A549 (cell line): ENCODE measurements around the gene DDX18. TPM values are rescaled to one million over a fixed set of nuclear protein-coding genes. Genes with fewer than 3 reads are reported as not detected.
"Not testable (repeated sequence)": the region's sequence is repeated elsewhere in the genome, so short reads cannot be mapped to it uniquely, and the experiment has no call there.

Source experiments
- ATAC-seq, 2 experiments: fragments of 200-7000 bp in 1 of 2; fragments of >200 bp in 1 of 2; cut with Nextera tagmentation in 1 of 2; cut with Tn5 transposase in 1 of 2; 3 replicates each; pipeline versions ENCODE4 v1.8.0 to v1.9.1; 2018 to 2020; ENCODE audit warnings: mild to moderate bottlenecking in 1 of 2, moderate library complexity in 1 of 2
- CTCF ChIA-PET: fragments of 300-600 bp; sonication (Branson Sonifier 250); formaldehyde crosslinking; extraction: SDS; loops from one replicate; lab custom pipeline; 2021; ENCODE audit warnings: antibody characterized with exemption, inconsistent platforms; lab: Yijun Ruan, JAX
- POLR2A ChIA-PET: fragments of 350-600 bp; formaldehyde crosslinking; extraction: SDS; loops from one replicate; lab custom pipeline; 2021; ENCODE audit warnings: antibody characterized with exemption, inconsistent platforms; lab: Yijun Ruan, JAX
- DNase-seq, 2 experiments: peaks; one replicate each; pipeline versions ENCODE4 v3.0.0 to v3.0.0-alpha.2; 2011 to 2016; ENCODE audit warnings: low read depth in 1 of 2, low spot score in 1 of 2
- FAIRE-seq: peaks from 2 replicates; lab custom pipeline; 2011; peaks lifted over from hg19 to GRCh38; lab: Jason Lieb, UNC
- H3K27ac ChIP-seq, 2 experiments: fragments of >200 bp; sonication (Bioruptor Twin); formaldehyde crosslinking; 3 replicates each; pipeline ENCODE4 v1.5.1; 2016 to 2017
- H3K4me1 ChIP-seq: fragments of >200 bp; sonication (Bioruptor Twin); formaldehyde crosslinking; 3 replicates; pipeline ENCODE4 v1.6.1; 2016
- H3K4me2 ChIP-seq: fragments of >200 bp; sonication (Bioruptor Twin); formaldehyde crosslinking; 3 replicates; pipeline ENCODE4 v1.6.1; 2016
- H3K4me3 ChIP-seq: fragments of >200 bp; sonication (Bioruptor Twin); formaldehyde crosslinking; 3 replicates; pipeline ENCODE4 v1.5.1; 2016
- H3K9me3 ChIP-seq: fragments of >200 bp; sonication (Bioruptor Twin); formaldehyde crosslinking; 3 replicates; pipeline ENCODE4 v1.6.1; 2016
- BHLHE40 ChIP-seq: IDR thresholded peaks from 2 replicates; pipeline ENCODE4 v1.6.1; 2012; ENCODE audit warnings: low read depth, low read length, inconsistent platforms
- EHF ChIP-seq: fragments of 250-450 bp; sonication (Bioruptor Pico); IDR thresholded peaks from 2 replicates; pipeline ENCODE4 v1.5.0; 2020; ENCODE audit warnings: mild to moderate bottlenecking
- FOSL2 ChIP-seq, 2 experiments: fragments of 450-650 bp in 1 of 2; fragments of >200 bp in 1 of 2; sonication (Bioruptor Twin) in 1 of 2; formaldehyde crosslinking; IDR thresholded peaks; 2 replicates each; pipeline versions ENCODE4 v1.5.0 to v1.6.1; 2016 to 2020; ENCODE audit warnings: mild to moderate bottlenecking in 1 of 2, moderate library complexity in 1 of 2
- GATA3 ChIP-seq: IDR thresholded peaks from 2 replicates; pipeline ENCODE4 v1.6.1; 2012; ENCODE audit warnings: borderline replicate concordance
- HDAC2 ChIP-seq: fragments of 200-600 bp; sonication (generic); IDR thresholded peaks from 2 replicates; pipeline ENCODE4 v1.6.1; 2016
- HEYL ChIP-seq: fragments of 250-450 bp; sonication (Bioruptor Pico); IDR thresholded peaks from 2 replicates; pipeline ENCODE4 v1.8.0; 2021; ENCODE audit warnings: mild to moderate bottlenecking, moderate library complexity
- HMGXB4 ChIP-seq: fragments of 250-450 bp; sonication (Bioruptor Pico); IDR thresholded peaks from 2 replicates; pipeline ENCODE4 v1.5.0; 2021; ENCODE audit warnings: mild to moderate bottlenecking, moderate library complexity, borderline replicate concordance
- JUN ChIP-seq, 2 experiments: fragments of >200 bp; sonication (Bioruptor Twin); formaldehyde crosslinking; IDR thresholded peaks; 2 replicates in 1 of 2; 3 replicates in 1 of 2; pipeline ENCODE4 v1.6.1; 2016 to 2017
- POLR2A ChIP-seq: IDR thresholded peaks from 2 replicates; pipeline ENCODE4 v1.6.1; 2012; ENCODE audit warnings: mild to moderate bottlenecking, low read length
- REST ChIP-seq: fragments of 200-600 bp; sonication (generic); IDR thresholded peaks from 2 replicates; pipeline ENCODE4 v1.6.1; 2016; ENCODE audit warnings: antibody characterized with exemption, mild to moderate bottlenecking, moderate library complexity
- SMC3 ChIP-seq: fragments of >200 bp; sonication (Bioruptor Twin); formaldehyde crosslinking; IDR thresholded peaks from 3 replicates; pipeline ENCODE4 v1.6.1; 2018; ENCODE audit warnings: inconsistent platforms
- ZC3H11A ChIP-seq: fragments of 450-650 bp; IDR thresholded peaks from 2 replicates; pipeline ENCODE4 v1.6.1; 2014; ENCODE audit warnings: antibody characterized with exemption, mild to moderate bottlenecking
- ZSCAN20 ChIP-seq: fragments of 250-450 bp; sonication (Bioruptor Pico); IDR thresholded peaks from 2 replicates; pipeline ENCODE4 v1.8.0; 2022; ENCODE audit warnings: mild to moderate bottlenecking, moderate library complexity
- WGBS: methylation state at CpG from one replicate; pipeline ENCODE4 v1.1.6; 2017; ENCODE audit errors: missing lambda C conversion rate; 5-methylcytosine and 5-hydroxymethylcytosine counted together
- polyA plus RNA-seq, 4 experiments: library from polyadenylated mRNA; depleted of rRNA in 3 of 4; stranded (reverse); fragments of >200 nt; fragmentation: RNase III in 1 of 4; extraction: RNeasy Plus Mini Kit Qiagen cat#74134 plus additional on column Dnase treatment in 1 of 4; gene quantifications; 2 replicates in 3 of 4; 3 replicates in 1 of 4; pipeline ENCODE4 v1.2.3, GENCODE V29; 2011 to 2017

DDX18 gene
- polyA plus RNA-seq, 2 of the 4 experiments (the other 2 are of a cell fraction) = 66.6 to 115 TPM

- 0 out of 3 replicates have a peak, but pooled peaks cover 9% of the 10 kb centered on the region for H3K4me1 ChIP-seq
- no peak overlapping the region for H3K4me3 ChIP-seq
- no peaks in the 10 kb centered on the region for H3K9me3 ChIP-seq
- peak in 1 of 2 experiments; percentile 29 for DNase-seq
- TF ChIP-seq GATA3 (no peak), ZC3H11A (no peak), POLR2A (no peak), BHLHE40 (no peak), SMC3 (no peak), HDAC2 (no peak), HEYL (no peak), JUN (IDR thresholded peaks at IDR 0.05) (no peak)
- H3K27ac ChIP-seq = 0 out of 6 replicates have a peak overlapping the region, but pooled peaks of 1 of the 2 experiments have one; percentile 10
- CTCF ChIA-PET = interaction anchor here (1.2 to 2.4 kb wide), 2 partner anchors 11 to 178 kb away, joined by 4 to 8 read pairs; partner anchors contain the start of gene DDX18
- H3K4me2 ChIP-seq = peak overlapping the region; percentile 16; the same call in 1 of the 3 replicates
- FAIRE-seq = no peak
- ATAC-seq = peak in 1 of 2 experiments; percentile 74; a peak in 3 of 6 replicates
- WGBS = 46% methylated on average over 8 of the region's 8 CpGs
- POLR2A ChIA-PET = interaction anchor here (0.7 kb wide), 1 partner anchor 178 kb away, joined by 3 read pairs; no protein-coding TSS in a partner anchor
Measured at GRCh38 chr2:117825437-117825836, 10.9 kb downstream of the DDX18 start.

GRCh38 chr2:117827464-117827863 is 13.0 kb downstream of the DDX18 start:
- POLR2A ChIA-PET, H3K27ac ChIP-seq, FAIRE-seq, H3K4me2 ChIP-seq, DNase-seq, H3K4me3 ChIP-seq, ATAC-seq, H3K4me1 ChIP-seq, H3K9me3 ChIP-seq: not testable (repeated sequence)
- CTCF ChIA-PET = interaction anchor here (1.0 to 2.4 kb wide), 4 partner anchors 8 to 176 kb away, joined by 3 to 8 read pairs (median 4); partner anchors contain the start of gene DDX18
- 96% methylated on average over 4 of the region's 5 CpGs for WGBS

GRCh38 chr2:117828870-117829269 is 14.4 kb downstream of the DDX18 start:
- Histone ChIP-seq H3K9me3 (no peaks in the 10 kb centered on the region), H3K4me1 (0 out of 3 replicates have a peak, but pooled peaks cover 9% of the 10 kb centered on the region), H3K4me3 (no peak overlapping the region), H3K4me2 (no peak overlapping the region), H3K27ac (no peak overlapping the region)
- no peak for DNase-seq
- no peak for TF ChIP-seq REST
- ATAC-seq = no peak
- ChIA-PET CTCF (interaction anchor here (1.4 to 2.5 kb wide), 3 partner anchors 10 to 174 kb away, joined by 3 to 11 read pairs (median 8); partner anchors contain the start of gene DDX18), POLR2A (no interaction called here)
- 53% methylated on average over 2 of the region's 2 CpGs for WGBS
- no peak for FAIRE-seq

GRCh38 chr2:117832332-117832731 is 17.8 kb downstream of the DDX18 start:
- WGBS = 86% methylated on average over 1 of the region's 1 CpG
- ChIA-PET CTCF (interaction anchor here (1.0 to 5.5 kb wide), 4 partner anchors 19 to 172 kb away, joined by 4 to 92 read pairs (median 21); partner anchors contain the start of gene DDX18), POLR2A (no interaction called here)
- TF ChIP-seq ZSCAN20 (CRISPR knock-in tag) (no peak), FOSL2 (IDR thresholded peaks at IDR 0.05) (no peak), FOSL2 (CRISPR knock-in tag; IDR thresholded peaks at IDR 0.05) (no peak), HMGXB4 (no peak), EHF (CRISPR knock-in tag) (no peak)
- Histone ChIP-seq H3K4me1 (no peaks in the 10 kb centered on the region), H3K4me2 (no peak overlapping the region), H3K27ac (no peak overlapping the region), H3K9me3 (no peaks in the 10 kb centered on the region), H3K4me3 (no peak overlapping the region)
- no peak for FAIRE-seq
- ATAC-seq = no peak
- DNase-seq = no peak
